ENCODE results near the gene ARHGAP4.

DNA sequence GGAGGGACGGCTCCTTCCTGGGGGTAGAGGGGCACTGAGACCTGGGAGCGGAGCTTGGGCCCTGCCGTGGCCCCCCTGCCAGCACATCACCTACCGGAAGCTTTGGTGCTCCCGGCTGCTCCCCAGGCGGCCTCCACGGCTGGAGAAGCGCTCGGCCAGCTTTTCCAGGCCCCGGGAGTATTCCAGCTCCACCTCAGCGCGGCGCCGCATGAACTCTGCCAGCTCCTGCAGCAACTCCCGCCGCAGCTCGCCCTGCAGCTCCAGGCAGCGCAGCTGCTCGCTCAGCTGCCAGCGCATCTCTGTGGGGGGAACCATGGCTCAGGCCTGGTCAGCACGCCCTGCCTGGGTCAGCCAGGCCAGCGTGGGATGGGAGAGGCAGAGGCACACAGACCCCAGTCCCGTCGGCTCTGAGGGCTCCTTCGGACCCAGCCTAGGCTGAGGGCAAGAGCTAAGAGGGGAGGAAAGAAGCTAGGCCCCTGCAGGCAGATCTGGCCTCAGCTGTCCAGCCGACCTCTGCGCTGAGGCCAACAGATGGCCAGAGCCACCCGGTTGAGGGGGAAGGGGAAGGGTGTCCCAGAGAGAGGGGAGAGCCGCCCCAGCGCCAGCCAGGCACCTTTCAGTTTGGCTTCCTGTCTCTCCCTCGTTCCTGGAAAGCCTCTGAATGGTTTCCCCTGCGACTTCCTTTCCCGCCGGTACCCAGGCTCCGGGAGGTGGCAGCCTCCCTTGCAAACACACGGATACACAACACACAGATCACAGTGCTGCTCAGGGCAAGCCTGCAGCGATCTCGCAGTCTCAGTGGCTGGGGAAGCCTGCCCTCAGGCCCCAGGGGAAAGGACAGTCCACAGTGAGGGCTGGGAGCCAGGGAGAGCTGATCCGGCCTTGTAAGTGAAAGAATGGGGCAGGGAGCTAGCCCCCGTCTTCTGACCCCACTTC is 4.3 kb downstream of the ARHGAP4 start:
- no peak for TF ChIP-seq YY1 (IDR thresholded peaks at IDR 0.05; ENCODE audit: low read depth)
- no peak for TF ChIP-seq EP300 (IDR thresholded peaks at IDR 0.05; ENCODE audit: borderline replicate concordance)
- TF ChIP-seq TEAD4 (IDR thresholded peaks at IDR 0.05): no peak
- TF ChIP-seq NFIC (IDR thresholded peaks at IDR 0.05): no peak
- TF ChIP-seq, protein P1, sequence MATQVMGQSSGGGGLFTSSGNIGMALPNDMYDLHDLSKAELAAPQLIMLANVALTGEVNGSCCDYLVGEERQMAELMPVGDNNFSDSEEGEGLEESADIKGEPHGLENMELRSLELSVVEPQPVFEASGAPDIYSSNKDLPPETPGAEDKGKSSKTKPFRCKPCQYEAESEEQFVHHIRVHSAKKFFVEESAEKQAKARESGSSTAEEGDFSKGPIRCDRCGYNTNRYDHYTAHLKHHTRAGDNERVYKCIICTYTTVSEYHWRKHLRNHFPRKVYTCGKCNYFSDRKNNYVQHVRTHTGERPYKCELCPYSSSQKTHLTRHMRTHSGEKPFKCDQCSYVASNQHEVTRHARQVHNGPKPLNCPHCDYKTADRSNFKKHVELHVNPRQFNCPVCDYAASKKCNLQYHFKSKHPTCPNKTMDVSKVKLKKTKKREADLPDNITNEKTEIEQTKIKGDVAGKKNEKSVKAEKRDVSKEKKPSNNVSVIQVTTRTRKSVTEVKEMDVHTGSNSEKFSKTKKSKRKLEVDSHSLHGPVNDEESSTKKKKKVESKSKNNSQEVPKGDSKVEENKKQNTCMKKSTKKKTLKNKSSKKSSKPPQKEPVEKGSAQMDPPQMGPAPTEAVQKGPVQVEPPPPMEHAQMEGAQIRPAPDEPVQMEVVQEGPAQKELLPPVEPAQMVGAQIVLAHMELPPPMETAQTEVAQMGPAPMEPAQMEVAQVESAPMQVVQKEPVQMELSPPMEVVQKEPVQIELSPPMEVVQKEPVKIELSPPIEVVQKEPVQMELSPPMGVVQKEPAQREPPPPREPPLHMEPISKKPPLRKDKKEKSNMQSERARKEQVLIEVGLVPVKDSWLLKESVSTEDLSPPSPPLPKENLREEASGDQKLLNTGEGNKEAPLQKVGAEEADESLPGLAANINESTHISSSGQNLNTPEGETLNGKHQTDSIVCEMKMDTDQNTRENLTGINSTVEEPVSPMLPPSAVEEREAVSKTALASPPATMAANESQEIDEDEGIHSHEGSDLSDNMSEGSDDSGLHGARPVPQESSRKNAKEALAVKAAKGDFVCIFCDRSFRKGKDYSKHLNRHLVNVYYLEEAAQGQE (IDR thresholded peaks at IDR 0.05; ENCODE audit: low read depth): no peak
- TF ChIP-seq, protein P2, sequence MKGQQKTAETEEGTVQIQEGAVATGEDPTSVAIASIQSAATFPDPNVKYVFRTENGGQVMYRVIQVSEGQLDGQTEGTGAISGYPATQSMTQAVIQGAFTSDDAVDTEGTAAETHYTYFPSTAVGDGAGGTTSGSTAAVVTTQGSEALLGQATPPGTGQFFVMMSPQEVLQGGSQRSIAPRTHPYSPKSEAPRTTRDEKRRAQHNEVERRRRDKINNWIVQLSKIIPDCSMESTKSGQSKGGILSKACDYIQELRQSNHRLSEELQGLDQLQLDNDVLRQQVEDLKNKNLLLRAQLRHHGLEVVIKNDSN (IDR thresholded peaks at IDR 0.05): no peak
- TF ChIP-seq CREB1 (IDR thresholded peaks at IDR 0.05; ENCODE audit: low read depth): no peak
- TF ChIP-seq TAF1 (IDR thresholded peaks at IDR 0.05; ENCODE audit: low read depth): no peak
